Nucleus accumbens (tissue), 56 donors: Measurements from ENCODE around the gene CAPZA2.
"Not testable (repeated sequence)": the region's sequence is repeated elsewhere in the genome, so short reads cannot be mapped to it uniquely, and the experiment has no call there.

ENCODE experiments used
- DNase-seq, 56 donors: peaks; one replicate each; lab custom pipeline; 2025; lab: John Stamatoyannopoulos, UW

The CAPZA2 gene

GRCh38 chr7:116862234-116862950 lies at the start of gene CAPZA2:
TSS of gene CAPZA2 (plus strand) at chr7:116862587. CDS start at chr7:116862612, 25 bp downstream.
- peak; percentile 35 to 98 (median 88) for DNase-seq

GRCh38 chr7:116812860-116813259 lies 49.5 kb upstream of the CAPZA2 start:
- DNase-seq: no peak

GRCh38 chr7:116813371-116813770 lies 49.0 kb upstream of the CAPZA2 start:
- DNase-seq: not testable (repeated sequence)

DNA sequence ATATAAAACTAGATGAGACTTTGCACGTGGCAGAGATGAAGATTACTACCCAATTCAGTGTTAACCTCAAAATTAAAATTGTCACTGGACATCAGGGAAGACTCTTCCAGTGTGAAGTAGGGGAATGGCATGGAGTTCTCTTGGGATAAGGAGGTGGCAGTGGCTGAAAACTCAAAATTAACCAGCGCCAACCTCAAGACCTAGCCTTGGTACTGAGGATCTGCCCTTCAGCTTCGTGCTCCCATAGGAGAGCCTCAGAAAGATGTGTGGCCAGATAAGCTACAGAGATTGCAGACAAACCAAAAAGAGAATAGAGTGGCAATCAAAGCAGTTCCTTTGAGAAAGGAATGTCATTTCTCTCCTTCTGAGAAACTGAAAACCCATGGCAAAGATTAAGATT lies 47.3 kb upstream of the CAPZA2 start:
- DNase-seq: no peak

DNA sequence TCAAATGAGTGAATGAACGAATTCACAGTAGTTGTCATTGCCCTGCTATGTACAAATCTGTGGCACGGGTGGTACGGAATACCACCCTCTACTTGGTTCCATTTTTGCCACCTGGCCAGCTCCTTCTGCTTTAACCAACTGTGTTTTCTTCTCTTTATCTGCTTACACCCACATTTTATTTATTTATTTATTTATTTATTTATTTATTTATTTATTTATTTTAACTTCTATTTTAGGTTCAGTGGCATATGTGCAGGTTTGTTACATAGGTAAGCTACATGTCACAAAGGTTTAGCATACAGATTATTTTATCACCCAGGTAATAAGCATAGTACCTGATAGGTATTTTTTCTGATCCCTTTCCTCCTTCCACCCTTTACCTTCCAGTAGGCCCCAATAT lies 42.2 kb upstream of the CAPZA2 start:
- no peak for DNase-seq

- not testable (repeated sequence) for DNase-seq
These were observed 40.7 kb upstream of the CAPZA2 start for GRCh38 chr7:116821647-116822046.

GRCh38 chr7:116824449-116824848 lies 37.9 kb upstream of the CAPZA2 start:
- no peak for DNase-seq

- no peak for DNase-seq
These were observed 34.1 kb upstream of the CAPZA2 start for GRCh38 chr7:116828281-116828680.

- DNase-seq: no peak
These were observed 33.3 kb upstream of the CAPZA2 start for GRCh38 chr7:116829041-116829440.

- DNase-seq: no peak
These were observed 32.9 kb upstream of the CAPZA2 start for GRCh38 chr7:116829493-116829892.

DNA sequence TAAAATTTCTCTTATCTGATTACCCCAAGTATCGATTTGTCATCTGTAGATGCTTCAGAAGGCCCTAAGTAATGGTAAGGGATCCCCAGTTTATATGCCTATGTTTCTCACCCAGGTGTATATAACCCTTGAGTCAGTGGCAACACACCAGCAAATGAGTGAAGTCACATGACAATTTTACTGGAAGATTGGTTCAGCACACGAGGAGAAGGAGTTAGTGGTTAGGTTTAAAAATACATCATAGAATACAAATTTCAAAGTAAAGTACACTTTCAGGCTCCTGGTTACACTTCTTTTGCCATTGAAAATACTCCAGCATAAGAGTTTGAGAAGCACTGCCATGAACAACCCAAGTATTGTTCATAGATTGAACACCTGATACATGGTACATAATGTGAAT lies 29.7 kb upstream of the CAPZA2 start:
- no peak for DNase-seq

- DNase-seq: peak in 3 of 56 donors; percentile 0 to 4 (median 3)
These were observed 27.4 kb upstream of the CAPZA2 start for GRCh38 chr7:116834815-116835504.

DNA sequence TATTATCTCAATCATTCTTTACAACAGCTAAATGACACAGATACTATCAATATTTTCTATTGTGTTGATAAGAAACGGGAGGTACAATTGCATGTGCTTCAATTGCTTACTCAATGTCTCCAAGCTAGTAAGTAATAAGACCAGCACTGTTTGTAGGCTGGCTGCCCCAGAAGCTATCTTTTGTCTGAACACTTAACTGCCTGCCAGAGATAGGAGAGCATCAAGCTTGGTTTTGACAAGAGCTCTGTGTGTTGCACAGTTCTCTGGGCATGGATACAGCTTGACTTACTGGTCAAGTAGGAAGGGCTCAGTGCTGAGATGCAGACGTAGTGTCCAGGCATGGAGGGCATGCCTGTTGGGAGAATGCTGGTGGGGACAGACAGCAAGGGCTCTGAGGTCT lies 26.3 kb upstream of the CAPZA2 start:
- DNase-seq: no peak

DNA sequence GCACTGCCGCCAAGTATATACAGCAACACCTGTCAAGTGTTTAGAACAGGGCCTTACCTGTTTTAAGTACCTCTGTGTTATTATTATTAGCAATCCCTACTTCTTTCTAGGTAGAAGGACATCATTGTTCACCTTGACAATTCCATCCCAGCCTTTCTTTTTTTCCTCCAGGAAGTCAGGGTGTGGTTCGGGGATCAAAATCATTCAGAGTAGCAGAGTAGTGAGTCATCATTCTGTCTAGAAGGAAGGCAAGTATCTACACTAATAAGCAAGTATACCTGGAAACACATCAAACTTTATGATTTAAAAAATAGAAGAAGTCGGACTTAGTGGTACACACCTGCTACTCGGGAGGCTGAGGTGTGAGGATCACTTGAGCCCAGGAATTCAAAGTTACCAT lies 25.5 kb upstream of the CAPZA2 start:
- DNase-seq: no peak

DNA sequence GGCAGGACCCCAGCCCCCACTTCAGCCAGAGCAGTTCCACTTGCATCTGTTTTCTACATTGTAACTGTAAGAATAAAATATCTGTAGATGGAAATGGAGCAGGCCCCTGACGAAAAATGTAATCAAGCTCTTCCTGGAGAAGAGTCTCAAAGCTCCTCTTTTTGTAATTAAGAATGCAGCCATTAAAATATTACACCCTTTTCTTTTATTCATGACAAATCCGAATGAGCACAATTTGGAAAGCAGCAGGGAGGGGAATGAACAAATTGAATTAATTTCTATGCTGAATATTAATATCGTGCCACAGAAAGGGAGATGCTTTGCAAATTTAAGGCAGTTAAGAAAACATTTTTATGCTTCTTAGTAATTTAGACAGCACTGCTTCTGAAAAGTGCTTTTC lies 24.8 kb upstream of the CAPZA2 start:
- DNase-seq: no peak

DNA sequence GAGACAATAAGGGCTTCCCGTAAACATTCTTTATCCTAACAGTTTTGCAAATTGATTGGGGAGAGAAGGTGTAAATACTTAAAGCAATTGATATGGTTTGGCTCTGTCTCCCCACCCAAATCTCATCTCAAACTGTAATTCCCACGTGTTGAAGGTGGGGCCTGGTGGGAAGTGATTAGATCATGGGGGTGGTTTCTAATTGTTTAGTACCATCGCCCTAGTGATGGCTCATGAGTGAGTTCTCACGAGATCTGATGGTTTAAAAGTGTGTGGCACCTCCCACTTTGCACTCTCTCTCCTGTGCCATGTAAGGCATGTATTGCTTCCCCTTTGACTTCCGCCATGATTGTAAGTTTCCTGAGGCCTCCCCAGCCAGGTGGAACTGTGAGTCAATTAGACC lies 22.1 kb upstream of the CAPZA2 start:
- no peak for DNase-seq

DNA sequence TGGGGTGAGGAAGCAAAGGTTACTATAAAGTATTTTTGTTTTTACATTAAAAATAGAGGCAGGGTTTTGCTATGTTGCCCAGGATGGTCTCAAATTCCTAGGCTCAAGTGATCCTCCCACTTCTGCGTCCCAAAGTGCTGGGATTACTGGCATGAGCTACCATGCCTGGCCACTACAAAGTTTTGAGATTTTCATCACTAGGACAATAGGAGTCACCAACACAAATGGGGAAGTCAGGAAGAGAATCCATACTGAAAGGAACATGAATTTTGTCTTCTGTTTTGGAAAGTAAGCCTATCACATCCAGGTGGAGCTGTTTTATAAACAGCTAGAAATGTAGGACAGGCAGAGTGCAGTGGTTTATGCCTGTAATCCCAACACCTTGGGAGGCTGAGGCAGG lies 20.0 kb upstream of the CAPZA2 start:
- no peak for DNase-seq

DNA sequence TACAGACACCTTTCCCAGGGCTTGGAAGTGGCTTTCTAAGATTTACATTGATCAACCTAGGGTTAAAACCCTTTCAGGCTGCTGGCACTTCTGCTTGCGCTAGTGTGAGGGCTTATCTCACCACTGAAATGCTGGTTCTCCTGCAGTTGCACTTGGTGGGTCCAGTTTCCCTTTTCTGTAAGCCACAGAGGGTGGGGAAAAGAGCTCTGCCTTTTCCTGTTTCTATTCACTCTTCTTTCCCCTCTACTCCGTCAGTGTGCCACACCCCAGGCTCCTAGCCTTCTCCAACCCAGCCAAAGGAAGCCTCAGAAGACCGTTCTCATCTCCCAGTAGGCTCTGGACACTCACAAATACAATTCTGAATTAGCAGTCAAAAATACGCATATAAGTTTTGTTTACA lies 19.0 kb upstream of the CAPZA2 start:
- no peak for DNase-seq

- DNase-seq: no peak
These were observed 11.2 kb upstream of the CAPZA2 start for GRCh38 chr7:116851175-116851574.

GRCh38 chr7:116851671-116852070 lies 10.7 kb upstream of the CAPZA2 start:
- DNase-seq: no peak

DNA sequence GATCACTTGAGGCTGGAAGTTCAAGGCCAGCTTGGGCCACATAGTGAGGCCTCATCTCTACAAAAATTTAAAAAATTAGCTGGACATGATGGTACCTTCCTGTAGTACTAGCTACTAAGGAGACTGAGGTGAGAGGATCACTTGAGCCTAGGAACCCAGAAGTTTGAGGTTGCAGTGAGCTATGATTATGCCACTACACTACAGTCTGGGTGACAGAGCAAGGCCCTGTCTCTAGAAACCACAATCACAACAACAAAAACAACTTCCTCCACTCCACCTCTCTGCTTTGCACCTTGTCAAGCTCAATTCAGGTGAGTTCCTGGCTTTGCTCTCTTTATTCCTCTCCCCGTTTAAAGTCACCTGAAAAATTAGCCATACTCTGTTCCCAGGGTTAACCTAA lies 8.3 kb upstream of the CAPZA2 start:
- DNase-seq: no peak

DNA sequence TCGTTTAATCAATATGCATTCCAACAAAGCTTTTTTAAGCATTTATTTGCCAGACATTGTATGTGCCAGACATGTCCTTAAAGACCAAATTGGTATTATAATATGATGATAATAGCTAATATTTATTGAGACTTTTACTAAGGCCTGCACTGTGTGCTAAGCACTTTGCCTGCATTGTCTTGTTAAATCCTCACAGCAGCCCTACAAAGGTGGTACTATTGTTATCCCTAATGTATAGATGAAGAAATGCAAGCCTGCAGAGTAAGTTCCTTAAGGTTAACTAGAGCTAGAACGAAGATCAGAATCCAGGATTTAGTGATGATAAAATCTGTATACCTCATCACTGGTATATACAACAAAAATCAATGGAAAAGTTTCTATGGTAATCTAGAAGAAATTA lies 5.3 kb upstream of the CAPZA2 start:
- DNase-seq: no peak
